ENCODE data around the gene ARHGAP26.

ARHGAP26 gene

GRCh38 chr5:143217065-143217803, 447.1 kb downstream of the ARHGAP26 start:
- Histone ChIP-seq H3K4me1 (ENCODE audit: low read depth, poor library complexity, severe bottlenecking) (peaks cover 66% of the 10 kb centered on the region), H3K4me2 (no peak overlapping the region), H3K36me3 (ENCODE audit: insufficient read depth) (no peaks in the 10 kb centered on the region), H3K27ac (no peak overlapping the region), H3K27me3 (ENCODE audit: insufficient read depth, low read depth) (no peaks in the 10 kb centered on the region), H3K9ac (no peak overlapping the region), H2AFZ (ENCODE audit: low read depth) (no peak overlapping the region), H4K20me1 (ENCODE audit: insufficient read depth) (no peaks in the 10 kb centered on the region), H3K79me2 (ENCODE audit: insufficient read depth, low read depth) (no peaks in the 10 kb centered on the region), H3K4me3 (IDR thresholded peaks at IDR 0.05; ENCODE audit: insufficient read depth, low read depth, low read length) (no peak overlapping the region)
- TF ChIP-seq CTCF (conservative IDR thresholded peaks at IDR 0.05; ENCODE audit: low read depth, low read length), result no peak

- Histone ChIP-seq H3K4me2 (no peak overlapping the region), H3K79me2 (ENCODE audit: insufficient read depth, low read depth) (no peaks in the 10 kb centered on the region), H3K36me3 (ENCODE audit: insufficient read depth) (no peaks in the 10 kb centered on the region), H3K27me3 (ENCODE audit: insufficient read depth, low read depth) (no peaks in the 10 kb centered on the region), H4K20me1 (ENCODE audit: insufficient read depth) (no peaks in the 10 kb centered on the region), H2AFZ (ENCODE audit: low read depth) (no peak overlapping the region), H3K27ac (no peak overlapping the region), H3K4me1 (ENCODE audit: low read depth, poor library complexity, severe bottlenecking) (peaks cover 60% of the 10 kb centered on the region), H3K4me3 (IDR thresholded peaks at IDR 0.05; ENCODE audit: insufficient read depth, low read depth, low read length) (no peak overlapping the region), H3K9ac (no peak overlapping the region)
- TF ChIP-seq CTCF (conservative IDR thresholded peaks at IDR 0.05; ENCODE audit: low read depth, low read length), result no peak
Measured at GRCh38 chr5:143217804-143218160, 447.6 kb downstream of the ARHGAP26 start.

- H3K9ac ChIP-seq, result no peak overlapping the region
- no peaks in the 10 kb centered on the region for H3K27me3 ChIP-seq (ENCODE audit: insufficient read depth, low read depth)
- TF ChIP-seq CTCF (conservative IDR thresholded peaks at IDR 0.05; ENCODE audit: low read depth, low read length), result no peak
- H4K20me1 ChIP-seq (ENCODE audit: insufficient read depth), result no peaks in the 10 kb centered on the region
- H3K4me2 ChIP-seq, result no peak overlapping the region
- H2AFZ ChIP-seq (ENCODE audit: low read depth), result no peak overlapping the region
- peaks cover 52% of the 10 kb centered on the region for H3K4me1 ChIP-seq (ENCODE audit: low read depth, poor library complexity, severe bottlenecking)
- no peak overlapping the region for H3K27ac ChIP-seq
- no peak overlapping the region for H3K4me3 ChIP-seq (IDR thresholded peaks at IDR 0.05; ENCODE audit: insufficient read depth, low read depth, low read length)
- H3K79me2 ChIP-seq (ENCODE audit: insufficient read depth, low read depth), result no peaks in the 10 kb centered on the region
- H3K36me3 ChIP-seq (ENCODE audit: insufficient read depth), result no peaks in the 10 kb centered on the region
Measured at GRCh38 chr5:143218517-143219170, 448.5 kb downstream of the ARHGAP26 start.

- no peak overlapping the region for H3K9ac ChIP-seq
- no peak overlapping the region for H2AFZ ChIP-seq (ENCODE audit: low read depth)
- H4K20me1 ChIP-seq (ENCODE audit: insufficient read depth), result no peaks in the 10 kb centered on the region
- H3K4me1 ChIP-seq (ENCODE audit: low read depth, poor library complexity, severe bottlenecking), result peaks cover 41% of the 10 kb centered on the region
- H3K36me3 ChIP-seq (ENCODE audit: insufficient read depth), result no peaks in the 10 kb centered on the region
- no peak overlapping the region for H3K4me3 ChIP-seq (IDR thresholded peaks at IDR 0.05; ENCODE audit: insufficient read depth, low read depth, low read length)
- H3K4me2 ChIP-seq, result no peak overlapping the region
- no peaks in the 10 kb centered on the region for H3K79me2 ChIP-seq (ENCODE audit: insufficient read depth, low read depth)
- H3K27ac ChIP-seq, result no peak overlapping the region
- no peak for TF ChIP-seq CTCF (conservative IDR thresholded peaks at IDR 0.05; ENCODE audit: low read depth, low read length)
- H3K27me3 ChIP-seq (ENCODE audit: insufficient read depth, low read depth), result no peaks in the 10 kb centered on the region
Measured at GRCh38 chr5:143219696-143220095, 449.5 kb downstream of the ARHGAP26 start.
